ENCODE results near the gene ITGB3.
"Not testable (repeated sequence)": the region's sequence is repeated elsewhere in the genome, so short reads cannot be mapped to it uniquely, and the experiment has no call there.

Gene ITGB3

DNA sequence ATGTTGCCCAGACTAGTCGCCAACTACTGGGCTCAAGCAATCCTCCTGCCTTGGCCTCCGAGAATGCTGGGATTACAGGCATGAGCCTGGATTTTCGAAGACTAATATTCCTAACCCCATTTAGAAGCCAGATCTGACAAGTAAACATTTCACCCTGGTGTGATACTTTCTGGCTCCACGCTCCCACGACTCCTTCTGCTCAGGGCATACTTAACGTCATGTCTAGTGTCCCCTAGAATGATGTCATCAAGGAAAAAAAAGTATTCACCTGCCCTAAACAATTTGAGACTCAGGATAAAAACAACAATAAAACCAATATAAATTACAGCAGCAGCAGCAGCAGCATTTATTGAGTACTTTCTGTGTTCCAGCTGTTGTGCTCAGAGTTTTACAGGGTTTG, 13.2 kb downstream of the ITGB3 start:
- no peaks in the 10 kb centered on the region for H3K36me3 ChIP-seq (replicated peaks)
- 0 out of 2 replicates have a peak, but pooled peaks cover 3% of the 10 kb centered on the region for H3K27me3 ChIP-seq (ENCODE audit: low read depth)
- no peak overlapping the region for H3K4me3 ChIP-seq
- H3K9me3 ChIP-seq, result no peaks in the 10 kb centered on the region
- no peaks in the 10 kb centered on the region for H3K4me1 ChIP-seq
- in situ Hi-C loops (cut with MboI; ENCODE audit: low sequenced_read_pairs), result no loop called here
- no peak for DNase-seq (ENCODE audit: low spot score in 2 of 2)

DNA sequence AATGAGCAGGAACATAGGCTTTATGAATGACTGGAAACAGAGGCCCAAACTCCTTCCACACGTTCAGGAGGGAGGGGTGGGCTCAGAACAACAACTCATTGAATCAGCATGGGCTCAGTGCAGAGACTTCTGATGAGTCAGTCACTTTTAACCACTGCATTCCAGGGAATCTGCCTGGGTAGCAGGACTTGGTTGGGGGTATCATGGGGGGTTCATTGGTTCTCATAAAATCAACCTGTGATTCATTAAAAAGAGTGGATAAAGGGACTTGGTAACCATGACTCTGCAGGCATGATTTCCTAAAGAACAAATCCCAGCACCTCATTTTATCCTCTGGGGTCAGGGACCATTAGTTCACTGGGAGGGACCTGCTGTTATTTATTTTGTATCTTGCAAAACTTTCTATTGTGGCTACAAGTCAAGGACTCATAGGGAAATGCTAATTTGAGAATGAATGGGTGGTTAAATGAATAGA, 13.8 kb downstream of the ITGB3 start:
- no peaks in the 10 kb centered on the region for H3K36me3 ChIP-seq (replicated peaks)
- H3K4me3 ChIP-seq, result no peak overlapping the region
- no peak for DNase-seq (ENCODE audit: low spot score in 2 of 2)
- no peaks in the 10 kb centered on the region for H3K9me3 ChIP-seq
- in situ Hi-C loops (cut with MboI; ENCODE audit: low sequenced_read_pairs), result no loop called here
- H3K4me1 ChIP-seq, result no peaks in the 10 kb centered on the region
- 0 out of 2 replicates have a peak, but pooled peaks cover 3% of the 10 kb centered on the region for H3K27me3 ChIP-seq (ENCODE audit: low read depth)

DNA sequence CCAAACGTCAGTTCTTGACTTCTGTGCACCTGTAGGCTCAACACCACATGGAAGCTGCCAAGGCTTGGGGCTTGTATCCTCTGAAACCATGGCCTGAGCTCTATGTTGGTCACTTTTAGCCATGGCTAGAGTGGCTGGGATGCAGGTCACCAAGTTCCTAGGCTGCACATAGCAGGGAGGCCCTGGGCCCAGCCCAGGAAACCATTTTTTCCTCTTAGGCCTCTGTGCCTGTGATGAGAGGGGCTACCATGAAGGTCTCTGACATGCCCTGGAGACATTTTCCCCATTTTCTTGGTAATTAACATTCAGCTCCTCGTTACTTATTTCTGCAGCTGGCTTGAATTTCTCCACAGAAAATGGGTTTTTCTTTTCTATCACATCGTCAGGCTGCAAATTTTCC, 15.3 kb downstream of the ITGB3 start:
- H3K9me3 ChIP-seq; H3K4me1 ChIP-seq; H3K4me3 ChIP-seq; H3K27me3 ChIP-seq (ENCODE audit: low read depth); H3K36me3 ChIP-seq (replicated peaks); DNase-seq (ENCODE audit: low spot score in 2 of 2); in situ Hi-C loops (cut with MboI; ENCODE audit: low sequenced_read_pairs): not testable (repeated sequence)

DNA sequence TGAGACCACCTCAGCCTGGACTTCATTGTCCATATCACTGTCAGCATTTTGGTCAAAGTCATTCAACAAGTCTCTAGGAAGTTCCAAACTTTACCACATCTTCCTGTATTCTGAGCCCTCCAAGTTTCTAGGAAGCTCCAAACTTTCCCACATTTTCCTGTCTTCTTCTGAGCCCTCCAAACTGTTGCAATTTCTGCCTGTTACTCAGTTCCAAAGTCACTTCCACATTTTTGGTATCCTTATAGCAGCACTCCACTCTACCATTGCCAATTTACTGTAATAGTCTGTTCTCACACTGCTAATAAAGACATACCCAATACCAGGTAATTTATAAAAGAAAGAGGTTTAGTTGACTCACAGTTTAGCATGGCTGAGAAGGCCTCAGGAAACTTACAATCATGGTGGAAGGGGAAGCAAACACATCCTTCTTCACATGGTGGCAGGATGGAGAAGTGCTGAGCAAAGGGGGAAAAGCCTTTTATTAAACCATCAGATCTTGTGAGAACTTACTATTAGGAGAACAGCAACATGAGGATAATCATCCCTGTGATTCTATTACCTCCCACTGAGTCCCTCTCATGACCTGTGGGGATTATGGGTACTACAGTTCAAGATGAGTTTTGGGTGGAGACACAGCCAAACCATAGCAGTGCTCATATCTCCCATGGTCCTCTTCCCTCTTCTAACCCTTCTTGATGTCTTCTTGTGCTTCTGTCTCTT, 16.1 kb downstream of the ITGB3 start:
- DNase-seq (ENCODE audit: low spot score in 2 of 2); in situ Hi-C loops (cut with MboI; ENCODE audit: low sequenced_read_pairs); H3K4me1 ChIP-seq; H3K36me3 ChIP-seq (replicated peaks); H3K9me3 ChIP-seq; H3K4me3 ChIP-seq; H3K27me3 ChIP-seq (ENCODE audit: low read depth): not testable (repeated sequence)

DNA sequence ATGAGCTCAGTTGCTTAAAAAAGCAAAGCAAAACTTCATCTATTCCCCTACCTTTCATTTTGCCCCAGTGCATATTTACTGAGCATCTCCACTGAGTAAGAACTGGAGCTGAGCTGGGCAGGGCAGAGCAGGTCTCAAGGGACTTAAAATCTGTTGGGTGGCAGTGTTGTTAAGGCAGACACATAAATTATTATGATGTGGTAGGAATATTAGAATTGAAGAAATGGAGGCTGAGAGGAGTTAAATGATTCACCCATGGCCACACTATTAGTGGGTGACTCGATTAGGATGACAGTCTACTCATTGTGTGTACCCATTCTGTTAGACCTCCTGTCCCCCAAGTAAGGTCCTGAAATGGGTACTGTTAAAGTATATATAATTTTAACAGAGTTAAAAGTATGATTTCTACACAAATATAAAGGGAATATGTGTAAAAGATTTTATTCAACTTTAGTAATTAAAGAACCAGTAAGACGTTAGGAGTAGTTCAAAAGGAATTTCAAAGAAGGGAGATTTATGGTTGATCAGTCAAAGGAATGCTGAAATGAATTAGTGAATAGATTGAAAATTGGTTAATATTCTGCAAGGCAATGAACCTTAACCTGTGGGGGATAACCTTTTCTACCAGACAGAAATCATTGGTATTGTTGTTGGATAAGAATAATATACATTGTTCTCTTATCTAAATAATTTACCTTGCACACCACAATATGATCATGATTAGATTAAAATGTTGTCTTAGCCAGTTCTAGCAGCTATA, 17.5 kb downstream of the ITGB3 start:
- no peaks in the 10 kb centered on the region for H3K36me3 ChIP-seq (replicated peaks)
- H3K9me3 ChIP-seq, result no peaks in the 10 kb centered on the region
- no peak overlapping the region for H3K4me3 ChIP-seq
- peaks cover 3% of the 10 kb centered on the region for H3K4me1 ChIP-seq
- in situ Hi-C loops (cut with MboI; ENCODE audit: low sequenced_read_pairs), result no loop called here
- no peaks in the 10 kb centered on the region for H3K27me3 ChIP-seq (ENCODE audit: low read depth)
- no peak for DNase-seq (ENCODE audit: low spot score in 2 of 2)

DNA sequence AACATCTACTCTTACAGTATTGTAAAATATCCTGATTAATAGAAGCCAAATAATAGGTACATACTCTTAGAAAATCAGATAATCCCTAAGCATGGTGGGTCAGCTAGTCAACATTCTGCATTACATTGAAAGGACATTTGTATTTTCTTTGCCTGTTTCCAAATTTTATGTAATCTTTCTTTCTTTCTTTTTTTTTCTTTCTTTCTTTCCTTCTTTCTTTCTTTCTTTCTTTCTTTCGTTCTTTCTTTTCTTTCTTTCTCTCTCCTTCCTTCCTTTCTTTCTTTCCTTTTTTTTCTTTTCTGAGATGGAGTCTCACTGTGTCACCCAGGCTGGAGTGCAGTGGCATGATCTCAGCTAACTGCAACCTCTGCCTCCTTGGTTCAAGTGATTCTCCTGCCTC, 18.9 kb downstream of the ITGB3 start:
- Histone ChIP-seq H3K27me3 (ENCODE audit: low read depth) (no peaks in the 10 kb centered on the region), H3K9me3 (no peaks in the 10 kb centered on the region), H3K4me1 (peaks cover 13% of the 10 kb centered on the region), H3K36me3 (replicated peaks) (no peaks in the 10 kb centered on the region), H3K4me3 (no peak overlapping the region)
- in situ Hi-C loops (cut with MboI; ENCODE audit: low sequenced_read_pairs), result no loop called here
- no peak for DNase-seq (ENCODE audit: low spot score in 2 of 2)

DNA sequence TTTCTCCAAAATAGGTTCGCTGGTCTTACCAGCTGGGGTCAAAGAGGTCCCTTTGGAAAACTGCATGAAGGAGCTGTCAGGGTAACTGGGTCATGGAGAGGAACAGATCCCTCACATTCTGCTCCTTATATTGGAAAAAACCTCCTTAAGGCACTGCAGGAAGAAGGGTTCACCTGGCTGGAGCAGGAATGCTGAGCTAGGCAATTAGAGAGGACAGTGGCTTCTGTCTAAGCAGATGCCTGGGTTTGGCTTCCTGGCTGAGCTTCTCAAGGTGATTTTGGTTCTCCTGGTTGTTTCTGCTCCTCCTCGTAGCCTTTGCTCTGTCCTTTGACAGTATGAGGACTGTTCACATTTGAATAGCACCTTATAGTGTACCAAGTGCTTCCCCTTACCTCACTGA, 19.6 kb downstream of the ITGB3 start:
- H3K36me3 ChIP-seq (replicated peaks), result no peaks in the 10 kb centered on the region
- H3K9me3 ChIP-seq, result no peaks in the 10 kb centered on the region
- in situ Hi-C loops (cut with MboI; ENCODE audit: low sequenced_read_pairs), result no loop called here
- peaks cover 13% of the 10 kb centered on the region for H3K4me1 ChIP-seq
- H3K4me3 ChIP-seq, result no peak overlapping the region
- no peak for DNase-seq (ENCODE audit: low spot score in 2 of 2)
- no peaks in the 10 kb centered on the region for H3K27me3 ChIP-seq (ENCODE audit: low read depth)

DNA sequence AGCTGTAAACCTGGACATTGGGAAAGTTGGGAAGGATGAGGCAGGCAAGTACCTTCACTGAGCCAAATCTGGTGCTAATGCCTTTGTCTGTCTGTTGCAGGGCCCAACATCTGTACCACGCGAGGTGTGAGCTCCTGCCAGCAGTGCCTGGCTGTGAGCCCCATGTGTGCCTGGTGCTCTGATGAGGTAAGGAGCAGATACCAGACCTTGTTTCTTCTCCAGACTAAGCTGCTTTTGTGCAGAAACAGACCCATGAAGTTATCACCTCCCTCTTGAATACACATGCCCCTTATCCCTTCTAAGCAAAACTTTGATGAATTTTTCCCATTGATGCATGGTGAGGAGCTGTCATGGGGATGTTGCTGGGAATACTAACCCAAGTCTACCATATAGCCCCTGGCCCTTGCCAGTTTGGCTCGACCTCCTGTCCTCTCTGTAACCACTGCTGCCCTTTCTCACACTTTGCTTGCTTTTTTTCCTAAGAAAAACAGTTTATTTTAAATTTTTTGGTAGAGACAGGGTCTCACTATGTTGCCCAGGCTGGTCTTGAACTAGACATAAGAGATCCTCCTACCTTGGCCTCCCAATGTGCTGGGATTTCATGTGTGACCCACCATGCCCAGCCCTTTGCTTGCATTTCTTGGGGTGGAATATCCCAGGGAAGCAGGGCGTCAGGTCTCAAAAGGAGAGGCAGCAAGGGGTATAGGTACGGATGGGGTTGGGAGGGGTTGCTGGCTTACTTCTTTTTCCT, 20.9 kb downstream of the ITGB3 start:
- H3K4me3 ChIP-seq, result no peak overlapping the region
- in situ Hi-C loops (cut with MboI; ENCODE audit: low sequenced_read_pairs), result no loop called here
- DNase-seq (ENCODE audit: low spot score in 2 of 2), result no peak
- H3K4me1 ChIP-seq, result peaks cover 19% of the 10 kb centered on the region
- H3K27me3 ChIP-seq (ENCODE audit: low read depth), result no peaks in the 10 kb centered on the region
- H3K36me3 ChIP-seq (replicated peaks), result no peaks in the 10 kb centered on the region
- no peaks in the 10 kb centered on the region for H3K9me3 ChIP-seq

DNA sequence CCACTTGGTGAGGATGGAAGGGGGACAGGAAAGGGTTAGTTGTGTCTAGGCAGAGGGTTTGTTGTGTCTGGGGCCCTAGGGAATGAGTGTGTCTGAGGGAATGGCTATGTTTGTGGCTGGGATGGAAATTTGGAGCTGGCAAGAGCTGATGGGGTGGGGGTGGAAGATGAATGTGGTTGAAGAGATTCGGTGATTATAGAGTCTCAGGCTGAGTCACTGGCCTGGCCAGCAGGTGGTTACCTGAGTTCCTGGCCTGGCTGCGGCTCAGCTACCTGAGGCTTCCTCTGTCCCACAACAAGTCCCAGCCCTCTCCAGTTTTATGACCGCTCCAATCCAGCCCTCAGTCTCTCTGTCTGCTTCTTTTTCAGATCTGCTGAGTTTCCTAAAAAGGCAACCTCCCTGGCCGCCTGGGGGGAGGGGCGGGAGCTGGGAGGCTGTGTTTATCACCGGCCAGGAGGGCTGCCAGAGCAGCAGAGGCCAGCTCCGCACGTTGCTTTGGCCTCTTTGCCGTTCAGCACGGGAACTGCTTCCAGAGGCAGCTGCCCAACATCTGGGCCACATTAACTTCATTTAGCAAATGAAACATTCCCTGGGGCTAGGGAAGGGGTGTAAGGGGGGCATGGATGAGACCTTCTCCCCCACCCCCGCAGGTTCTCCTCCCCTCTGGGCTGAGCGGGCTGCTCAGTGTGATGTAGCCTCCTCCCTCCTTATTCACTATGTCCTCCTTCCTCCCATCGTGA, 21.8 kb downstream of the ITGB3 start:
- Histone ChIP-seq H3K36me3 (replicated peaks) (no peaks in the 10 kb centered on the region), H3K4me1 (peaks cover 19% of the 10 kb centered on the region), H3K27me3 (ENCODE audit: low read depth) (no peaks in the 10 kb centered on the region), H3K4me3 (no peak overlapping the region), H3K9me3 (no peaks in the 10 kb centered on the region)
- in situ Hi-C loops (cut with MboI; ENCODE audit: low sequenced_read_pairs), result no loop called here
- peak in 1 of 2 experiments; percentile 46 for DNase-seq (ENCODE audit: low spot score in 2 of 2)

DNA sequence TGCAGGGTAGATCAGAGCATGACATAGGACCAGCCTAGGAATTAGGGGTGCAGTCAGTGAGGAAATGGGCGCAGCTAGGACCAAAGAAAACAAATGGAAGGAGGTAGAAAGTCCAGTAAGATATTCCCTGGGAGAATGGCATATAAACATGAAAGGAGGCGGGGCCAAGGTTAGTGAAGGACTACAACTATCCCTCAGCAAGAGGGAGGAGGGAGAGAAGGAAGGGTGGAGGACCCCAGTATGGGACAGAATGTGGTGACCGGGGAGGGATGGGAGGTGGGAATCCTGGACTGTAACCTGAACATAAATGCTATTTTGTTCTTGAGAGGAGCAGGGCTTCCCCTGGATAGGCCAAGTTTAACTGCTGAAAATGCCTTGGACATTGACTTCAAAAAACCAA, 22.8 kb downstream of the ITGB3 start:
- Histone ChIP-seq H3K36me3 (replicated peaks) (no peaks in the 10 kb centered on the region), H3K4me1 (peaks cover 19% of the 10 kb centered on the region), H3K4me3 (no peak overlapping the region), H3K9me3 (no peaks in the 10 kb centered on the region), H3K27me3 (ENCODE audit: low read depth) (no peaks in the 10 kb centered on the region)
- in situ Hi-C loops (cut with MboI; ENCODE audit: low sequenced_read_pairs), result no loop called here
- DNase-seq (ENCODE audit: low spot score in 2 of 2), result peak in 1 of 2 experiments; percentile 23

DNA sequence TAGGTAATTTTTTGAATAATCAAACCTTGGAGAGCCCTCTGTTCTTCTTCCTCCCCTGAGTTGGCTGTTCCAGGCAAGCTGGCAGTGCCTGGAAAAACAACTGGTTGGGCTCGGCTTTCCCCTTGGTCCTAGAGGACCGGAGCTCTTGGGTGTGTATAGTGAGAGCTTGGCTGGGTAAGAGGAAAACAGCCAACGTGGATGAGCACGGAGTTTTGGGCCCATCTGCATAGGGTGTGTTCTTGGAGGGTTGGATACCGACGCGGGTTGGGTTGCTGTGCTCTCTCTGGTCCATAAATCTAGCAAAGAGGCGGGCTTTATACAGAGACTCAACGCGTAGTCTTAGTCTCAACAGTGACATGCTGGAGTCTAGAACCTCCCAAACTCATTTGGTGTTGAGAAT, 23.2 kb downstream of the ITGB3 start:
- no peak overlapping the region for H3K4me3 ChIP-seq
- peaks cover 19% of the 10 kb centered on the region for H3K4me1 ChIP-seq
- H3K9me3 ChIP-seq, result no peaks in the 10 kb centered on the region
- peak; percentile 79 to 81 for DNase-seq (ENCODE audit: low spot score in 2 of 2)
- no peaks in the 10 kb centered on the region for H3K27me3 ChIP-seq (ENCODE audit: low read depth)
- H3K36me3 ChIP-seq (replicated peaks), result no peaks in the 10 kb centered on the region
- in situ Hi-C loops (cut with MboI; ENCODE audit: low sequenced_read_pairs), result no loop called here

DNA sequence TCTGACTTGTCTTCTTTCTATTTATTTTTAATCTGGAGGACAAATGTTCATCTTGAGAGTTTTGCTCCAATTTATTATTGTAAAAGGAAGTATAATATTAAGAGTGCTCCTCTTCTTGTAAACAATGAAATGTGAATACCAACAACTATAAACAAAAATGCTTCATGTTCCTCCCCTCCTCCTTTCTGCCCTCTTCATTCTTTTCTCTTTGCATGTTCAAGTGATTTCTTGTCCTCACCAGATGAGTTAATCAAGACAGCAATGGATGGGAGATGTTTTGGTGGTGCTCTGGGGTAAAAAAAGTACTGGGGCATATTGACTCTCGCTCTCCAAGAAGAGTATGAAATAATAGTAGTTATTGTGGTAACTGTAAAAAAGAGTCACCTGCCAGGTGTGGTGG, 24.3 kb downstream of the ITGB3 start:
- in situ Hi-C loops (cut with MboI; ENCODE audit: low sequenced_read_pairs), result no loop called here
- Histone ChIP-seq H3K4me1 (peaks cover 19% of the 10 kb centered on the region), H3K9me3 (no peaks in the 10 kb centered on the region)

DNA sequence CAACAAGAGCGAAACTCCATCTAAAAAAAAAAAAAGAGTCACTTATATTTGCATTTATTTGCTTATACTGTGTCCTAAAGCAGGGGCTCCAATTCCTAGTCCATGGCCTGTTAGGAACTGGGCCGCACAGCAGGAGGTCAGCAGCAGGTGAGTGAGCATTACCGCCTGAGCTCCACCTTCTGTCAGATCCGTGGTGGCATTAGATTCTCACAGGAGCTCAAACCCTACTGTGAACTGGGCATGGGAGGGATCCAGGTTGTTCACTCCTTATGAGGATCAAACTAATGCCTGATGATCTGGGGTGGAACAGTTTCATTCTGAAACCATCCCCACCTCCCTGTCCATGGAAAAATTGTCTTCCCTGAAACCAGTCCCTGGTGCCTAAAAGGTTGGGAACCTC, 24.9 kb downstream of the ITGB3 start:
- in situ Hi-C loops (cut with MboI; ENCODE audit: low sequenced_read_pairs), result no loop called here
- H3K4me3 ChIP-seq, result no peak overlapping the region
- H3K9me3 ChIP-seq, result no peaks in the 10 kb centered on the region
- no peaks in the 10 kb centered on the region for H3K27me3 ChIP-seq (ENCODE audit: low read depth)
- no peaks in the 10 kb centered on the region for H3K36me3 ChIP-seq (replicated peaks)
- peaks cover 19% of the 10 kb centered on the region for H3K4me1 ChIP-seq
- no peak for DNase-seq (ENCODE audit: low spot score in 2 of 2)

More for the DNA sequence above, 24.3 kb downstream of the ITGB3 start:
- Histone ChIP-seq H3K27me3 (ENCODE audit: low read depth) (no peaks in the 10 kb centered on the region), H3K4me3 (no peak overlapping the region), H3K36me3 (replicated peaks) (no peaks in the 10 kb centered on the region)
- DNase-seq (ENCODE audit: low spot score in 2 of 2), result no peak
